ENCODE data around the gene PRKCSH. TPM values are rescaled to one million over a fixed set of nuclear protein-coding genes. Genes with fewer than 3 reads are reported as not detected.

The PRKCSH gene
- total RNA-seq, 1 experiment from 2014 or later = 425 TPM

DNA sequence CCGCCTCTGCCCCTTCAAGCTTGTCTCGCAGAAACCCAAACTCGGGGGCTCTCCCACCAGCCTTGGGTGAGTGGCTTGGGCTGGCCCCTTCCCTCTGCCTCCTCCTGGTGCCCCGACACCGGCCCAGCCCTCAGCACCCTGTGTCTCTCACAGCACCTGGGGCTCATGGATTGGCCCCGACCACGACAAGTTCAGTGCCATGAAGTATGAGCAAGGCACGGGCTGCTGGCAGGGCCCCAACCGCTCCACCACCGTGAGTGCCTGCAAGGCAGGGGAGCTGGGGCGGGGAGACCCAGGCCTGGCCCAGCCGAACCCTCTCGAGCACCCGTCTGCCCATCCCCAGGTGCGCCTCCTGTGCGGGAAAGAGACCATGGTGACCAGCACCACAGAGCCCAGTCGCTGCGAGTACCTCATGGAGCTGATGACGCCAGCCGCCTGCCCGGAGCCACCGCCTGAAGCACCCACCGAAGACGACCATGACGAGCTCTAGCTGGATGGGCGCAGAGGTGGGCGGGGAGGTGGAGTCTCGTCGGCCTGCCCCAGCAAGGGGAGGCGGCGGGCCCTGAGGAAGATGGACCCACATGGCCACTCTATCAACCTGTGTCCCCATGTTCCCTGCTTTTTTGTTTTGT is 13.6 kb downstream of the PRKCSH start (continued):
- TF ChIP-seq POLR2AphosphoS5 (IDR thresholded peaks at IDR 0.05; ENCODE audit: low read depth, low read length) (no peak), SRF (IDR thresholded peaks at IDR 0.05; ENCODE audit: low read depth) (no peak), EZH2 (IDR thresholded peaks at IDR 0.05) (no peak), ZNF274 (IDR thresholded peaks at IDR 0.05; ENCODE audit: low read depth, low read length) (no peak)

GRCh38 chr19:11450570-11451326 is 15.3 kb downstream of the PRKCSH start:
- POLR2A ChIA-PET = interaction anchor here (1.4 to 1.6 kb wide), 2 partner anchors 15 to 76 kb away, joined by 3 to 4 read pairs; partner anchors contain the start of genes ODAD3, PRKCSH and SWSAP1
- no TSS peak for BruUV-seq (replicated peaks)
- DNase-seq (ENCODE audit: low read depth, low spot score) (no peak), ATAC-seq (no peak)
- RAD21 ChIA-PET (ENCODE audit: low non-redundant PET in 1 of 2, low total read pairs in 2 of 2, uncharacterized antibody in 2 of 2, unreplicated experiment in 2 of 2) = no interaction called here
- Histone ChIP-seq H3K4me2 (ENCODE audit: low read length) (no peak overlapping the region), H3K9me3 (ENCODE audit: control insufficient read depth in 1 of 2, insufficient read depth in 1 of 2, low read depth in 1 of 2, low read length in 2 of 2) (no peaks in the 10 kb centered on the region), H3K4me3 (replicated peaks in 1 of 2; ENCODE audit: low read depth in 1 of 2, low read length in 2 of 2) (no peak overlapping the region), H4K20me1 (ENCODE audit: insufficient read depth) (no peaks in the 10 kb centered on the region), H2AFZ (ENCODE audit: low read depth, low read length, poor library complexity, severe bottlenecking) (no peak overlapping the region), H3K4me1 (ENCODE audit: control insufficient read depth in 1 of 2, insufficient read depth in 2 of 2, low read length in 2 of 2) (no peaks in the 10 kb centered on the region), H3K79me2 (ENCODE audit: insufficient read depth, low read length) (no peaks in the 10 kb centered on the region), H3K9me2 (ENCODE audit: insufficient read depth) (no peaks in the 10 kb centered on the region), H3K9ac (ENCODE audit: low read length) (no peak overlapping the region), H3K27ac (ENCODE audit: low read depth, low read length) (no peak overlapping the region), H3K36me3 (ENCODE audit: control insufficient read depth in 1 of 2, insufficient read depth in 2 of 2, low read length in 2 of 2) (peaks cover 7 to 21% of the 10 kb centered on the region in 2 experiments; a peak in 2 of 4 replicates), H3K27me3 (ENCODE audit: insufficient read depth, low read length) (no peaks in the 10 kb centered on the region)
- intact Hi-C loops (cut with micrococcal nuclease) = no loop called here
- TF ChIP-seq SP1 (IDR thresholded peaks at IDR 0.05; ENCODE audit: low read depth) (no peak), ZFX (IDR thresholded peaks at IDR 0.05) (no peak), EGR1 (IDR thresholded peaks at IDR 0.05; ENCODE audit: low read depth) (no peak), SIN3A (IDR thresholded peaks at IDR 0.05; ENCODE audit: low read depth) (no peak), EZH2phosphoT487 (IDR thresholded peaks at IDR 0.05; ENCODE audit: borderline replicate concordance) (no peak), ELF1 (IDR thresholded peaks at IDR 0.05; ENCODE audit: borderline replicate concordance, low read depth) (no peak), EZH2 (IDR thresholded peaks at IDR 0.05) (no peak), FOSL1 (IDR thresholded peaks at IDR 0.05; ENCODE audit: low read depth) (no peak), TCF7L2 (IDR thresholded peaks at IDR 0.05; ENCODE audit: borderline replicate concordance, extremely low read depth, insufficient read depth, insufficient read length) (no peak), POLR2A (IDR thresholded peaks at IDR 0.05; ENCODE audit: borderline replicate concordance, extremely low read depth, insufficient read depth, insufficient read length) (no peak)
- TF ChIP-seq, protein P1, sequence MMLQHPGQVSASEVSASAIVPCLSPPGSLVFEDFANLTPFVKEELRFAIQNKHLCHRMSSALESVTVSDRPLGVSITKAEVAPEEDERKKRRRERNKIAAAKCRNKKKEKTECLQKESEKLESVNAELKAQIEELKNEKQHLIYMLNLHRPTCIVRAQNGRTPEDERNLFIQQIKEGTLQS (IDR thresholded peaks at IDR 0.05) = no peak
- TF ChIP-seq, protein P2, sequence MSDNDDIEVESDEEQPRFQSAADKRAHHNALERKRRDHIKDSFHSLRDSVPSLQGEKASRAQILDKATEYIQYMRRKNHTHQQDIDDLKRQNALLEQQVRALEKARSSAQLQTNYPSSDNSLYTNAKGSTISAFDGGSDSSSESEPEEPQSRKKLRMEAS (IDR thresholded peaks at IDR 0.05) = no peak
- TF ChIP-seq, protein P3, sequence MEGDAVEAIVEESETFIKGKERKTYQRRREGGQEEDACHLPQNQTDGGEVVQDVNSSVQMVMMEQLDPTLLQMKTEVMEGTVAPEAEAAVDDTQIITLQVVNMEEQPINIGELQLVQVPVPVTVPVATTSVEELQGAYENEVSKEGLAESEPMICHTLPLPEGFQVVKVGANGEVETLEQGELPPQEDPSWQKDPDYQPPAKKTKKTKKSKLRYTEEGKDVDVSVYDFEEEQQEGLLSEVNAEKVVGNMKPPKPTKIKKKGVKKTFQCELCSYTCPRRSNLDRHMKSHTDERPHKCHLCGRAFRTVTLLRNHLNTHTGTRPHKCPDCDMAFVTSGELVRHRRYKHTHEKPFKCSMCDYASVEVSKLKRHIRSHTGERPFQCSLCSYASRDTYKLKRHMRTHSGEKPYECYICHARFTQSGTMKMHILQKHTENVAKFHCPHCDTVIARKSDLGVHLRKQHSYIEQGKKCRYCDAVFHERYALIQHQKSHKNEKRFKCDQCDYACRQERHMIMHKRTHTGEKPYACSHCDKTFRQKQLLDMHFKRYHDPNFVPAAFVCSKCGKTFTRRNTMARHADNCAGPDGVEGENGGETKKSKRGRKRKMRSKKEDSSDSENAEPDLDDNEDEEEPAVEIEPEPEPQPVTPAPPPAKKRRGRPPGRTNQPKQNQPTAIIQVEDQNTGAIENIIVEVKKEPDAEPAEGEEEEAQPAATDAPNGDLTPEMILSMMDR (IDR thresholded peaks at IDR 0.05 in 2 of 3, conservative IDR thresholded peaks at IDR 0.05 in 1 of 3; ENCODE audit: borderline replicate concordance in 1 of 3, insufficient read depth in 1 of 3, low read depth in 2 of 3, low read length in 2 of 3) = no peak
- TF ChIP-seq, protein P4, sequence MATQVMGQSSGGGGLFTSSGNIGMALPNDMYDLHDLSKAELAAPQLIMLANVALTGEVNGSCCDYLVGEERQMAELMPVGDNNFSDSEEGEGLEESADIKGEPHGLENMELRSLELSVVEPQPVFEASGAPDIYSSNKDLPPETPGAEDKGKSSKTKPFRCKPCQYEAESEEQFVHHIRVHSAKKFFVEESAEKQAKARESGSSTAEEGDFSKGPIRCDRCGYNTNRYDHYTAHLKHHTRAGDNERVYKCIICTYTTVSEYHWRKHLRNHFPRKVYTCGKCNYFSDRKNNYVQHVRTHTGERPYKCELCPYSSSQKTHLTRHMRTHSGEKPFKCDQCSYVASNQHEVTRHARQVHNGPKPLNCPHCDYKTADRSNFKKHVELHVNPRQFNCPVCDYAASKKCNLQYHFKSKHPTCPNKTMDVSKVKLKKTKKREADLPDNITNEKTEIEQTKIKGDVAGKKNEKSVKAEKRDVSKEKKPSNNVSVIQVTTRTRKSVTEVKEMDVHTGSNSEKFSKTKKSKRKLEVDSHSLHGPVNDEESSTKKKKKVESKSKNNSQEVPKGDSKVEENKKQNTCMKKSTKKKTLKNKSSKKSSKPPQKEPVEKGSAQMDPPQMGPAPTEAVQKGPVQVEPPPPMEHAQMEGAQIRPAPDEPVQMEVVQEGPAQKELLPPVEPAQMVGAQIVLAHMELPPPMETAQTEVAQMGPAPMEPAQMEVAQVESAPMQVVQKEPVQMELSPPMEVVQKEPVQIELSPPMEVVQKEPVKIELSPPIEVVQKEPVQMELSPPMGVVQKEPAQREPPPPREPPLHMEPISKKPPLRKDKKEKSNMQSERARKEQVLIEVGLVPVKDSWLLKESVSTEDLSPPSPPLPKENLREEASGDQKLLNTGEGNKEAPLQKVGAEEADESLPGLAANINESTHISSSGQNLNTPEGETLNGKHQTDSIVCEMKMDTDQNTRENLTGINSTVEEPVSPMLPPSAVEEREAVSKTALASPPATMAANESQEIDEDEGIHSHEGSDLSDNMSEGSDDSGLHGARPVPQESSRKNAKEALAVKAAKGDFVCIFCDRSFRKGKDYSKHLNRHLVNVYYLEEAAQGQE (IDR thresholded peaks at IDR 0.05; ENCODE audit: low read depth) = no peak
- CTCF ChIA-PET = no interaction called here

Data from HCT116 (cell line).